HG03571 (cell line): ENCODE data around the gene KLRF2.

Source experiments
- ATAC-seq: cut with Tn5 transposase; IDR thresholded peaks from one replicate; pipeline ENCODE4 v1.9.1; 2021; ENCODE audit not compliant: unreplicated experiment

KLRF2 gene

GRCh38 chr12:9883175-9883574, 1.9 kb downstream of the KLRF2 start:
- no peak for ATAC-seq

GRCh38 chr12:9888665-9889273, 7.5 kb downstream of the KLRF2 start:
- no peak for ATAC-seq

GRCh38 chr12:9895215-9895971, 14.1 kb downstream of the KLRF2 start:
- ATAC-seq, result no peak

GRCh38 chr12:9897535-9897934, 16.2 kb downstream of the KLRF2 start:
- ATAC-seq, result no peak

- ATAC-seq, result no peak
Measured at GRCh38 chr12:9899209-9899608, 17.9 kb downstream of the KLRF2 start.

GRCh38 chr12:9900930-9901329, 19.6 kb downstream of the KLRF2 start:
- ATAC-seq, result no peak

- ATAC-seq, result no peak
Measured at GRCh38 chr12:9902539-9903228, 21.4 kb downstream of the KLRF2 start.

- ATAC-seq, result no peak
Measured at GRCh38 chr12:9906873-9907272, 25.6 kb downstream of the KLRF2 start.

GRCh38 chr12:9907769-9908168, 26.5 kb downstream of the KLRF2 start:
- ATAC-seq, result no peak

- ATAC-seq, result no peak
Measured at GRCh38 chr12:9908350-9908749, 27.1 kb downstream of the KLRF2 start.

- ATAC-seq, result no peak
Measured at GRCh38 chr12:9909724-9910123, 28.4 kb downstream of the KLRF2 start.

- ATAC-seq, result no peak
Measured at GRCh38 chr12:9910716-9911421, 29.6 kb downstream of the KLRF2 start.

GRCh38 chr12:9911708-9912107, 30.4 kb downstream of the KLRF2 start:
- ATAC-seq, result no peak

- ATAC-seq, result no peak
Measured at GRCh38 chr12:9919443-9919842, 38.2 kb downstream of the KLRF2 start.

GRCh38 chr12:9920451-9920850, 39.2 kb downstream of the KLRF2 start:
- ATAC-seq, result no peak

GRCh38 chr12:9922429-9922828, 41.1 kb downstream of the KLRF2 start:
- ATAC-seq, result no peak

GRCh38 chr12:9925705-9926393, 44.6 kb downstream of the KLRF2 start:
- ATAC-seq, result no peak

- no peak for ATAC-seq
Measured at GRCh38 chr12:9926876-9927275, 45.6 kb downstream of the KLRF2 start.

GRCh38 chr12:9928607-9929006, 47.3 kb downstream of the KLRF2 start:
- no peak for ATAC-seq

GRCh38 chr12:9931245-9931644, 50.0 kb downstream of the KLRF2 start:
- no peak for ATAC-seq

- no peak for ATAC-seq
Measured at GRCh38 chr12:9932270-9932669, 51.0 kb downstream of the KLRF2 start, which contains the start of gene CLEC2A. TSS of gene CLEC2A (minus strand) at chr12:9932370. CDS start at chr12:9932329, 41 bp downstream.
